K562 (cell line): ENCODE measurements around the gene ESRRB. TPM values are rescaled to one million over a fixed set of nuclear protein-coding genes. Genes with fewer than 3 reads are reported as not detected.

Experiments used
- BRCA1 ChIP-seq, 2 experiments: fragments of 450-650 bp in 1 of 2; sonication (generic) in 1 of 2; formaldehyde crosslinking in 1 of 2; IDR thresholded peaks; 2 replicates each; pipeline versions ENCODE4 v1.5.0 to v1.6.1; 2017 to 2020; ENCODE audit warnings: mild to moderate bottlenecking in 1 of 2, missing genetic modification reagents in 1 of 2
- CBFB ChIP-seq: sonication (generic); formaldehyde crosslinking; IDR thresholded peaks from 2 replicates; pipeline ENCODE4 v1.4.0; 2020; ENCODE audit warnings: mild to moderate bottlenecking, missing genetic modification reagents
- FOSL1 ChIP-seq: fragments of 200-800 bp; sonication (Bioruptor generic); conservative IDR thresholded peaks from 2 replicates; pipeline ENCODE4 v1.6.1; 2016; ENCODE audit warnings: missing genetic modification characterization, missing compliant biosample characterization
- HDAC6 ChIP-seq: IDR thresholded peaks from 2 replicates; pipeline ENCODE4 v1.6.1; 2012; ENCODE audit warnings: low read depth, mild to moderate bottlenecking, control low read depth, inconsistent platforms, low read length, moderate library complexity
- ILF3 ChIP-seq: fragments of 450-650 bp; IDR thresholded peaks from 2 replicates; pipeline ENCODE4 v1.6.1; 2018; ENCODE audit warnings: antibody characterized with exemption, mild to moderate bottlenecking, moderate library complexity, borderline replicate concordance
- PTRF ChIP-seq: fragments of 450-650 bp; IDR thresholded peaks from 2 replicates; pipeline ENCODE4 v1.6.1; 2016; ENCODE audit warnings: mild to moderate bottlenecking, missing genetic modification characterization, missing compliant biosample characterization
- ZNF121 ChIP-seq: sonication (generic); formaldehyde crosslinking; conservative IDR thresholded peaks from 2 replicates; pipeline ENCODE4 v1.8.0; 2022; ENCODE audit warnings: missing genetic modification reagents
- ZNF696 ChIP-seq: fragments of 250-450 bp; sonication (Bioruptor Pico); conservative IDR thresholded peaks from 2 replicates; pipeline ENCODE4 v1.4.0; 2020; ENCODE audit warnings: mild to moderate bottlenecking, moderate library complexity
- polyA plus RNA-seq, 8 experiments: library from polyadenylated mRNA; depleted of rRNA in 4 of 8; stranded (reverse) in 5 of 8; unstranded in 3 of 8; fragments of >200 nt; fragmentation: Nextera tagmentation in 2 of 8; fragmentation: Illumina TruSeq in 1 of 8; extraction: Ambion mirVana in 2 of 8; extraction: Trizol in 1 of 8; gene quantifications; 2 replicates each; pipeline versions ENCODE4 v1.2.1 to v1.2.3, GENCODE V29; 2011 to 2014; ENCODE audit warnings: inconsistent platforms in 1 of 8, missing spikeins in 1 of 8
- total RNA-seq, 7 experiments: library from RNA; depleted of rRNA in 6 of 7; stranded (reverse); fragments of >200 nt in 6 of 7; fragmentation: Illumina TruSeq in 2 of 7; extraction: Trizol in 2 of 7; gene quantifications; 2 replicates each; pipeline versions ENCODE4 v1.2.1 to v1.2.3, GENCODE V29; 2011 to 2021; ENCODE audit warnings: low replicate concordance in 1 of 7
- TF ChIP-seq, protein P1 (sequence below): sonication (generic); formaldehyde crosslinking; IDR thresholded peaks from 2 replicates; pipeline ENCODE4 v1.8.0; 2022; ENCODE audit warnings: mild to moderate bottlenecking, missing genetic modification reagents
- TF ChIP-seq, protein P2 (sequence below): fragments of 450-650 bp; formaldehyde crosslinking; IDR thresholded peaks from 2 replicates; pipeline ENCODE4 v1.4.0; 2020; ENCODE audit warnings: mild to moderate bottlenecking, moderate library complexity

ESRRB gene
- total and polyA plus RNA-seq, 9 of the 15 experiments (the other 6 are each of a cell fraction or from before 2014, with no cell fraction given): 3.2 to 24.7 (median 14.5) TPM

DNA sequence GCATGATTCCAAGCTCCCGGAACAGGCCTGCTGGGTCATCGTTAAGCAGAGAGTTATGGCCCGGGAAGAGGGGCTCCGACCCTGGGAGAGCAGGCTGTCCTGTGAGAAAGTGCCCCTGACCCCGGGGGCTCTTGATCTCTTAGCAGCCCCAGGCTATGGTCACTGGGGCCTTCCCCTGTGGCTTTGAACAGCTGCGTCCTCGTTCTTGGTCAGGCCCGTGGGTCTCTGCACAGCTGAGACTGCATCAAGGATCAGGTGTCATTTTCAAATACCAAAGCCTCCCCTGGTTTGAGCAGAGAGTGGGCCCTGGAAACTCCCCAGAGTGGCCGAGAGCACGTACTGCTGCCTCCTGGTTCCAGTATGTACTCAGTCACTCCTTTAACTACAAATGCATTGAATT is 114.8 kb downstream of the ESRRB start (continued):
- TF ChIP-seq, protein P1, sequence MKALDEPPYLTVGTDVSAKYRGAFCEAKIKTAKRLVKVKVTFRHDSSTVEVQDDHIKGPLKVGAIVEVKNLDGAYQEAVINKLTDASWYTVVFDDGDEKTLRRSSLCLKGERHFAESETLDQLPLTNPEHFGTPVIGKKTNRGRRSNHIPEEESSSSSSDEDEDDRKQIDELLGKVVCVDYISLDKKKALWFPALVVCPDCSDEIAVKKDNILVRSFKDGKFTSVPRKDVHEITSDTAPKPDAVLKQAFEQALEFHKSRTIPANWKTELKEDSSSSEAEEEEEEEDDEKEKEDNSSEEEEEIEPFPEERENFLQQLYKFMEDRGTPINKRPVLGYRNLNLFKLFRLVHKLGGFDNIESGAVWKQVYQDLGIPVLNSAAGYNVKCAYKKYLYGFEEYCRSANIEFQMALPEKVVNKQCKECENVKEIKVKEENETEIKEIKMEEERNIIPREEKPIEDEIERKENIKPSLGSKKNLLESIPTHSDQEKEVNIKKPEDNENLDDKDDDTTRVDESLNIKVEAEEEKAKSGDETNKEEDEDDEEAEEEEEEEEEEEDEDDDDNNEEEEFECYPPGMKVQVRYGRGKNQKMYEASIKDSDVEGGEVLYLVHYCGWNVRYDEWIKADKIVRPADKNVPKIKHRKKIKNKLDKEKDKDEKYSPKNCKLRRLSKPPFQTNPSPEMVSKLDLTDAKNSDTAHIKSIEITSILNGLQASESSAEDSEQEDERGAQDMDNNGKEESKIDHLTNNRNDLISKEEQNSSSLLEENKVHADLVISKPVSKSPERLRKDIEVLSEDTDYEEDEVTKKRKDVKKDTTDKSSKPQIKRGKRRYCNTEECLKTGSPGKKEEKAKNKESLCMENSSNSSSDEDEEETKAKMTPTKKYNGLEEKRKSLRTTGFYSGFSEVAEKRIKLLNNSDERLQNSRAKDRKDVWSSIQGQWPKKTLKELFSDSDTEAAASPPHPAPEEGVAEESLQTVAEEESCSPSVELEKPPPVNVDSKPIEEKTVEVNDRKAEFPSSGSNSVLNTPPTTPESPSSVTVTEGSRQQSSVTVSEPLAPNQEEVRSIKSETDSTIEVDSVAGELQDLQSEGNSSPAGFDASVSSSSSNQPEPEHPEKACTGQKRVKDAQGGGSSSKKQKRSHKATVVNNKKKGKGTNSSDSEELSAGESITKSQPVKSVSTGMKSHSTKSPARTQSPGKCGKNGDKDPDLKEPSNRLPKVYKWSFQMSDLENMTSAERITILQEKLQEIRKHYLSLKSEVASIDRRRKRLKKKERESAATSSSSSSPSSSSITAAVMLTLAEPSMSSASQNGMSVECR (CRISPR knock-in tag): no peak
- TF ChIP-seq ZNF696 (CRISPR knock-in tag): no peak
- no peak for TF ChIP-seq ILF3
- TF ChIP-seq, protein P2, sequence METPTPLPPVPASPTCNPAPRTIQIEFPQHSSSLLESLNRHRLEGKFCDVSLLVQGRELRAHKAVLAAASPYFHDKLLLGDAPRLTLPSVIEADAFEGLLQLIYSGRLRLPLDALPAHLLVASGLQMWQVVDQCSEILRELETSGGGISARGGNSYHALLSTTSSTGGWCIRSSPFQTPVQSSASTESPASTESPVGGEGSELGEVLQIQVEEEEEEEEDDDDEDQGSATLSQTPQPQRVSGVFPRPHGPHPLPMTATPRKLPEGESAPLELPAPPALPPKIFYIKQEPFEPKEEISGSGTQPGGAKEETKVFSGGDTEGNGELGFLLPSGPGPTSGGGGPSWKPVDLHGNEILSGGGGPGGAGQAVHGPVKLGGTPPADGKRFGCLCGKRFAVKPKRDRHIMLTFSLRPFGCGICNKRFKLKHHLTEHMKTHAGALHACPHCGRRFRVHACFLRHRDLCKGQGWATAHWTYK: no peak
- no peak for TF ChIP-seq HDAC6
- no peak for TF ChIP-seq CBFB (CRISPR knock-in tag)
- no peak for TF ChIP-seq ZNF121 (CRISPR knock-in tag)
- no peak for TF ChIP-seq FOSL1 (tag)
- no peak for TF ChIP-seq PTRF (tag)
- no peak for TF ChIP-seq BRCA1 (IDR thresholded peaks at IDR 0.05)
- no peak for TF ChIP-seq BRCA1 (CRISPR knock-in tag; IDR thresholded peaks at IDR 0.05)
